SK-N-MC (cell line): ENCODE results near the gene MME.

Experiments used
- EZH2 ChIP-seq: fragments of 200-600 bp; sonication (generic); IDR thresholded peaks from one replicate; pipeline ENCODE4 v1.6.1; 2017; ENCODE audit warnings: antibody characterized with exemption
- POLR2AphosphoS5 ChIP-seq: IDR thresholded peaks from 2 replicates; pipeline ENCODE4 v1.6.1; 2012; ENCODE audit warnings: mild to moderate bottlenecking, low read depth, low read length, borderline replicate concordance

- TF ChIP-seq EZH2, result no peak
- TF ChIP-seq POLR2AphosphoS5, result no peak
Measured at GRCh38 chr3:155211266-155211665, 131.1 kb downstream of the MME start.
